OCI-LY7 (cell line): ENCODE data around the gene KATNAL1. TPM values are rescaled to one million over a fixed set of nuclear protein-coding genes. Genes with fewer than 3 reads are reported as not detected.

Source experiments
- BruUV-seq: library from RNA; stranded (reverse); fragments of 400-500 nt; replicated peaks from 2 replicates; lab custom pipeline; 2021; lab: Mats Ljungman, UMichigan
- CTCF ChIA-PET: fragments of 300-600 bp; sonication (Branson Sonifier 250); formaldehyde crosslinking; loops from one replicate; lab custom pipeline; 2022; ENCODE audit warnings: antibody characterized with exemption; ENCODE audit not compliant: unreplicated experiment; lab: Charles Lee
- POLR2A ChIA-PET: fragments of 300-600 bp; sonication (Branson Sonifier 250); formaldehyde crosslinking; loops from one replicate; lab custom pipeline; 2022; ENCODE audit warnings: antibody characterized with exemption; lab: Charles Lee
- DNase-seq: peaks from one replicate; pipeline ENCODE4 v3.0.0-alpha.2; 2015; ENCODE audit warnings: low spot score
- H2AFZ ChIP-seq: fragments of 200-600 bp; sonication (generic), shearing (Covaris generic); 2 replicates; pipeline ENCODE4 v1.6.1; 2014; ENCODE audit warnings: mild to moderate bottlenecking, antibody characterized with exemption, low read length, moderate library complexity
- H3K27ac ChIP-seq: fragments of 200-600 bp; sonication (generic); 2 replicates; pipeline ENCODE4 v1.5.1; 2014; ENCODE audit warnings: mixed run types, low read depth, mild to moderate bottlenecking, moderate library complexity, low read length, inconsistent platforms; ENCODE audit not compliant: poor library complexity, severe bottlenecking
- H3K36me3 ChIP-seq: fragments of 200-600 bp; sonication (generic); 2 replicates; pipeline ENCODE4 v1.6.1; 2014; ENCODE audit warnings: mild to moderate bottlenecking, antibody characterized with exemption, low read length, moderate library complexity, mixed read lengths; ENCODE audit not compliant: insufficient read depth
- H3K4me1 ChIP-seq: fragments of 200-600 bp; sonication (generic); 2 replicates; pipeline ENCODE4 v1.5.1; 2014; ENCODE audit warnings: mild to moderate bottlenecking, low read length; ENCODE audit not compliant: insufficient read depth, poor library complexity, severe bottlenecking
- H3K4me2 ChIP-seq: fragments of 200-600 bp; sonication (generic); 2 replicates; pipeline ENCODE4 v1.6.1; 2014; ENCODE audit warnings: mild to moderate bottlenecking, low read length
- H3K4me3 ChIP-seq: fragments of 200-600 bp; sonication (generic); 2 replicates; pipeline ENCODE4 v1.5.1; 2014; ENCODE audit warnings: mild to moderate bottlenecking, low read depth, low read length; ENCODE audit not compliant: poor library complexity, severe bottlenecking
- H3K79me2 ChIP-seq: fragments of 200-600 bp; sonication (generic); 2 replicates; pipeline ENCODE4 v1.6.1; 2016; ENCODE audit warnings: low read depth, mild to moderate bottlenecking, low read length, moderate library complexity, mixed read lengths; ENCODE audit not compliant: insufficient read depth
- H3K9me2 ChIP-seq: fragments of 200-600 bp; sonication (generic); 2 replicates; pipeline ENCODE4 v1.6.1; 2016; ENCODE audit warnings: mild to moderate bottlenecking, low read length, mixed read lengths; ENCODE audit not compliant: insufficient read depth
- H3K9me3 ChIP-seq: fragments of 200-600 bp; sonication (generic); 2 replicates; pipeline ENCODE4 v1.6.1; 2014; ENCODE audit warnings: mild to moderate bottlenecking, mixed run types, low read length, mixed read lengths
- H4K20me1 ChIP-seq: fragments of 200-600 bp; sonication (generic); 2 replicates; pipeline ENCODE4 v1.6.1; 2014; ENCODE audit warnings: mild to moderate bottlenecking, antibody characterized with exemption, low read length, moderate library complexity, mixed read lengths; ENCODE audit not compliant: insufficient read depth
- EZH2phosphoT487 ChIP-seq: fragments of 200-600 bp; sonication (generic); IDR thresholded peaks from 2 replicates; pipeline ENCODE4 v1.6.1; 2018; ENCODE audit warnings: low read depth, borderline replicate concordance, mild to moderate bottlenecking, mixed run types, antibody characterized with exemption, low read length, moderate library complexity, mixed read lengths
- intact Hi-C: fragments of 100-400 bp; cut with micrococcal nuclease; formaldehyde crosslinking; loops from one replicate; pipeline ENCODE4 v1.10.0; 2022; ENCODE audit not compliant: unreplicated experiment
- total RNA-seq, 2 experiments: library from RNA; depleted of rRNA in 1 of 2; stranded (reverse); fragments of >200 nt in 1 of 2; shearing (Covaris generic) in 1 of 2; gene quantifications; 2 replicates each; pipeline ENCODE4 v1.2.3, GENCODE V29; 2014 to 2022
- TF ChIP-seq, protein P1 (sequence below): fragments of 200-600 bp; sonication (generic); conservative IDR thresholded peaks from 2 replicates; pipeline ENCODE4 v1.5.1; 2014; ENCODE audit warnings: mild to moderate bottlenecking, antibody characterized with exemption, low read length, moderate library complexity, mixed read lengths

Gene KATNAL1
- total RNA-seq, 2 experiments from 2014 or later = 13.9 to 34.5 TPM

DNA sequence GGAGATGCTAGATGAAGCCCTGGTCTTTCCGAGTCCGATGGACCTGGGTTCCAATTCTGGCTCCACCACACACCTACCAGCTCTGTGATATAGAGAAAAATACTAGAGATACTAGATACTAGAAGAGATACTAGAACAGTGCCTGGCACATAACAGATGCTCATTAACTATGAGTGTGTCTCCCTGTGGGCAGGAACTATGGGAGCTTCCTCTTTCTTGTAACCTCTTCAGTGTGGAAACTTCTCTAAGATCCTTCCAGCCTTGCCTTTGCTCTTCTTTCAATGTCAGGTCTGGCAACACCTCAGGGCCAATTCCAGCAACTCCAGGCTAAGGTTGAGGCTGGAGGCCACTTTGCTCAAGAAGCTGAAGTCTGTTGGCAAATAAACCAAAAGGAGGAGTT is 143.9 kb downstream of the KATNAL1 start:
- Histone ChIP-seq H3K9me3 (no peaks in the 10 kb centered on the region), H3K79me2 (no peaks in the 10 kb centered on the region), H3K36me3 (no peaks in the 10 kb centered on the region), H3K4me2 (no peak overlapping the region), H3K4me1 (no peaks in the 10 kb centered on the region), H3K9me2 (no peaks in the 10 kb centered on the region), H2AFZ (no peak overlapping the region), H3K27ac (no peak overlapping the region), H4K20me1 (no peaks in the 10 kb centered on the region), H3K4me3 (no peak overlapping the region)
- ChIA-PET CTCF (no interaction called here), POLR2A (interaction anchor here (0.6 kb wide), 1 partner anchor 141 kb away, joined by 7 read pairs; no protein-coding TSS in a partner anchor)
- intact Hi-C loops = no loop called here
- no TSS peak for BruUV-seq
- no peak for TF ChIP-seq EZH2phosphoT487
- TF ChIP-seq, protein P1, sequence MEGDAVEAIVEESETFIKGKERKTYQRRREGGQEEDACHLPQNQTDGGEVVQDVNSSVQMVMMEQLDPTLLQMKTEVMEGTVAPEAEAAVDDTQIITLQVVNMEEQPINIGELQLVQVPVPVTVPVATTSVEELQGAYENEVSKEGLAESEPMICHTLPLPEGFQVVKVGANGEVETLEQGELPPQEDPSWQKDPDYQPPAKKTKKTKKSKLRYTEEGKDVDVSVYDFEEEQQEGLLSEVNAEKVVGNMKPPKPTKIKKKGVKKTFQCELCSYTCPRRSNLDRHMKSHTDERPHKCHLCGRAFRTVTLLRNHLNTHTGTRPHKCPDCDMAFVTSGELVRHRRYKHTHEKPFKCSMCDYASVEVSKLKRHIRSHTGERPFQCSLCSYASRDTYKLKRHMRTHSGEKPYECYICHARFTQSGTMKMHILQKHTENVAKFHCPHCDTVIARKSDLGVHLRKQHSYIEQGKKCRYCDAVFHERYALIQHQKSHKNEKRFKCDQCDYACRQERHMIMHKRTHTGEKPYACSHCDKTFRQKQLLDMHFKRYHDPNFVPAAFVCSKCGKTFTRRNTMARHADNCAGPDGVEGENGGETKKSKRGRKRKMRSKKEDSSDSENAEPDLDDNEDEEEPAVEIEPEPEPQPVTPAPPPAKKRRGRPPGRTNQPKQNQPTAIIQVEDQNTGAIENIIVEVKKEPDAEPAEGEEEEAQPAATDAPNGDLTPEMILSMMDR = no peak
- no peak for DNase-seq

DNA sequence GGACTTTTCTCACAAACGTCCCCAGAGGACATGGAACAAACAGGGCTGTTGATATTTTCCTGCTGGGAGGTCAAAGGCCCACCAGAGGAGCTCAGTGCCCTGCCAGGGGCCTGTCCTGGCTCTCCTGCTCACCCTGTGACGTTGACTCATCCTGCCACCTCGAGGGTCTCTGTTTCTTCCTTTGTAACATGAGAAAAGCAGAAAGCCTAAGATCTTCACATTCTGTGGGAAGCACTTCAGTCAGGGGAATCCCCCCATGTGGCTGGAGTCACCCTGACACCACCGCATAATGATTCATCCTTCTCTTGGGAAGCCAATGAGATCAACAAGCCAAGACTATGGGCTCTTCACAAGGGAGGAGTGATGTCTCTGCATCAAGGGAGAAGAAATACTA is 147.9 kb downstream of the KATNAL1 start:
- DNase-seq = no peak
- Histone ChIP-seq H3K9me2 (no peaks in the 10 kb centered on the region), H2AFZ (peak overlapping the region; percentile 20; the same call in 1 of the 2 replicates), H3K36me3 (no peaks in the 10 kb centered on the region), H3K4me3 (no peak overlapping the region), H3K79me2 (no peaks in the 10 kb centered on the region), H3K9me3 (no peaks in the 10 kb centered on the region), H4K20me1 (no peaks in the 10 kb centered on the region), H3K4me1 (no peaks in the 10 kb centered on the region), H3K27ac (no peak overlapping the region), H3K4me2 (no peak overlapping the region)
- CTCF ChIA-PET = no interaction called here
- POLR2A ChIA-PET = no interaction called here
- no TSS peak for BruUV-seq
- intact Hi-C loops = no loop called here
- no peak for TF ChIP-seq EZH2phosphoT487
- TF ChIP-seq, protein P1 = no peak

DNA sequence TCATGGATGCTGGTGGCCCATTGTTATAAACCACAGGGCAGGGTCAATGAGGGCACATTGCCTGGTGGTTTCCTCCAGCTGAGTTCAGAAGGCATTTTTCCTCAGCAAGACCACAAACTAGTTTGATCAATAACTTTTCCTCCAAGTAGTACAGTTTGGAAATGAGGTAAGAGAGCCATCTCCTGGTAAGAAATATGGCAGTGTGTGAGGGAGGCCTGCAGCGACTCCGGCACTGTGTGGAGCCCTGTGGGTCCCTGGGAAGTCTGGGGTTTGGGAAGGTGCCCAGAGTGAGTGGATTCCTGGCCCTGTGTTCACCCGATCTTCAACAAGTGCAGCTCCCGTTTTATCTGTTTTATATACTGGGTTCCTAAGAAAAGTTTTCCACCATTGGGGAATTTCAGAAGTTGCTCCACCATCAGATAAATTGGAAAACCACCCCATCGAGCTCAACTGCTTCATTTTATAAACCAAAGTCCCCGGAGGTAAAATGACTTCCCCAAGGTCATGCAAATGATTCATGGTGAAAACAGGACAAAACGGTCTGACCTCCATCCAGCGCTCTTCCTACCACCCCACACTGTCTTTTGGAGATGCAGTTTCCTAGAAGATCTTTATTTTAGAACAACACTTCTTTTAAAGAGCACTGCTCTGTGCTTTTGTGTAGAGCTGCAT is 148.4 kb downstream of the KATNAL1 start:
- POLR2A ChIA-PET = no interaction called here

More for the DNA sequence above, 148.4 kb downstream of the KATNAL1 start:
- H3K4me1 ChIP-seq = no peaks in the 10 kb centered on the region
- no peaks in the 10 kb centered on the region for H3K79me2 ChIP-seq
- H3K4me3 ChIP-seq = no peak overlapping the region
- no peak for TF ChIP-seq EZH2phosphoT487
- TF ChIP-seq, protein P1 = 0 out of 2 replicates have a peak, but pooled peaks have one; percentile 21
- intact Hi-C loops = no loop called here
- H4K20me1 ChIP-seq = no peaks in the 10 kb centered on the region
- CTCF ChIA-PET = no interaction called here
- no peak overlapping the region for H3K4me2 ChIP-seq
- H3K9me3 ChIP-seq = no peaks in the 10 kb centered on the region
- no peak for DNase-seq
- peak overlapping the region; percentile 20; the same call in 1 of the 2 replicates for H2AFZ ChIP-seq
- no TSS peak for BruUV-seq
- no peaks in the 10 kb centered on the region for H3K9me2 ChIP-seq
- H3K36me3 ChIP-seq = no peaks in the 10 kb centered on the region
- no peak overlapping the region for H3K27ac ChIP-seq
